IPS-18c (cell line): ENCODE results near the gene SEC14L5.

Source experiments
- H3K4me3 ChIP-seq: 2 replicates; pipeline ENCODE4 v1.7.0; 2013; ENCODE audit warnings: low read depth, mild to moderate bottlenecking, low read length, moderate library complexity; ENCODE audit not compliant: insufficient read depth
- H3K9me3 ChIP-seq: one replicate; pipeline ENCODE4 v1.6.1; 2013; ENCODE audit warnings: mild to moderate bottlenecking, low read length, moderate library complexity; ENCODE audit not compliant: control insufficient read depth, insufficient read depth

SEC14L5 gene

GRCh38 chr16:5015887-5016286 lies 57.8 kb downstream of the SEC14L5 start:
- Histone ChIP-seq H3K9me3 (no peaks in the 10 kb centered on the region), H3K4me3 (no peak overlapping the region)

- Histone ChIP-seq H3K4me3 (no peak overlapping the region), H3K9me3 (no peaks in the 10 kb centered on the region)
These were observed 59.0 kb downstream of the SEC14L5 start for GRCh38 chr16:5016967-5017677.

- H3K4me3 ChIP-seq, result no peak overlapping the region
- no peaks in the 10 kb centered on the region for H3K9me3 ChIP-seq
These were observed 59.5 kb downstream of the SEC14L5 start for GRCh38 chr16:5017678-5017969.

DNA sequence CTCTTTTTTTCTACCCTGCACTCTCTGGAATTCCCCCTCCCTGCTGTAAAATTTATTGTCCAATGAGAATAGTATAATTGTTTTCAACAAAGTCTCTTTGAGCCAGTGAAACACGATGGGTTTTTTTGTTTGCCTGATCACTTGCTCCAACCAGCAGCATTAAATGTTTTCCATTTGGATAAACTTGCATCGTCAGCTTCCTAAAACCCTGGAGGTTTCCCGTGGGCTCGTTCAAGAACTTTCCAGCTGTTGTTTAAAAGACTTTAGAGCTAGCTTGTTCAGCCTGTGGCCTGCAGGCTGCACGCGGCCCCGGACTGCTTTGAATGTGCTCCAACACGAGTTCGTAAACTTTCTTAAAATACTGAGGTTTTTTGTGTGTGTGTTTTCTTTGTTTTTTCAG lies 60.7 kb downstream of the SEC14L5 start:
- no peak overlapping the region for H3K4me3 ChIP-seq
- no peaks in the 10 kb centered on the region for H3K9me3 ChIP-seq

- Histone ChIP-seq H3K4me3 (no peak overlapping the region), H3K9me3 (no peaks in the 10 kb centered on the region)
These were observed 61.6 kb downstream of the SEC14L5 start for GRCh38 chr16:5019775-5020174.

- H3K4me3 ChIP-seq, result no peak overlapping the region
- H3K9me3 ChIP-seq, result no peaks in the 10 kb centered on the region
These were observed 62.4 kb downstream of the SEC14L5 start for GRCh38 chr16:5020551-5020950.

DNA sequence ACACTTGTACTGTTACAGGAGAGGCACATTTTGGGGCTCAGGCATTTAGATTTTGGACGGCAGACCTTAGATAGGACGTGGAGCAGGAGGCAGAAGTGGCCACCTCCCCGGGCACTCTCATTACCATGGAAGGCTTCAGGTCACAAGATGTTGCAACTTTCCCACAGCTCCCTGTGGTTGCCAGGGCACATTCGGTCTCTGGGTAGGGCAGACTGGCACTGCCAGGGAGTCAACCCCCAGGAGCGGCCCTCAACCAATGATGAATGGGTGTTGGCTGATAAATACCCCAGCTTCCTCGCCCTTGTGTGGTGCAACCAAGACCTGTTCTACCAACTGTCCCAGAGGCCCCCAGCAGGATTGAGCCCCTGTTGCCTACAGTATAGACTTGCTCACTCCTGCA lies 64.4 kb downstream of the SEC14L5 start:
- H3K9me3 ChIP-seq, result no peaks in the 10 kb centered on the region

DNA sequence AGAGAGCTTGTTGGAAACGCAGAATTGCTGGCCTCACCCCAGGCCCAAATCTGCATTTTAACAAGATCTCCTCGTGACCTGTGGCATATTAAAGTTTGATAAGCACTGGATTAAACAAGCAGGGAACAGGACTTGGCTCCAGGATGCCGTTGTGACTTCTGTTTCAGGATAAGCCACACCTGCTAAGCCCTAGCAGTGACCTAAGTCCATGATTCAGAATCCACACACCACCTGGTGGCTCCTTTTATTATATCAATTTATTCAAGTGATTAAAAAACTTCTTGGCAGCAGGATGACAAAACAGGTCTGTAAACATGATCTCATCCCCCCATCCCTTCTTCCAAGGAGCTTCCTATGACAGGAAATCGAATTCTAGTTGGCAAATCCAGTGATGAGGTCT lies 66.5 kb downstream of the SEC14L5 start:
- Histone ChIP-seq H3K9me3 (no peaks in the 10 kb centered on the region), H3K4me3 (no peak overlapping the region)

More for the DNA sequence above, 64.4 kb downstream of the SEC14L5 start:
- no peak overlapping the region for H3K4me3 ChIP-seq

- no peaks in the 10 kb centered on the region for H3K9me3 ChIP-seq
These were observed 67.1 kb downstream of the SEC14L5 start for GRCh38 chr16:5025171-5025632.

GRCh38 chr16:5026664-5027063 lies 68.5 kb downstream of the SEC14L5 start:
- Histone ChIP-seq H3K4me3 (no peak overlapping the region), H3K9me3 (no peaks in the 10 kb centered on the region)

More at GRCh38 chr16:5025171-5025632, 67.1 kb downstream of the SEC14L5 start:
- no peak overlapping the region for H3K4me3 ChIP-seq

GRCh38 chr16:5027086-5027485 lies 69.0 kb downstream of the SEC14L5 start:
- Histone ChIP-seq H3K4me3 (no peak overlapping the region), H3K9me3 (no peaks in the 10 kb centered on the region)

- Histone ChIP-seq H3K9me3 (no peaks in the 10 kb centered on the region), H3K4me3 (no peak overlapping the region)
These were observed 69.6 kb downstream of the SEC14L5 start for GRCh38 chr16:5027575-5028235.

- Histone ChIP-seq H3K4me3 (no peak overlapping the region), H3K9me3 (no peaks in the 10 kb centered on the region)
These were observed 70.9 kb downstream of the SEC14L5 start for GRCh38 chr16:5028950-5029475.

- Histone ChIP-seq H3K4me3 (no peak overlapping the region), H3K9me3 (no peaks in the 10 kb centered on the region)
These were observed 72.2 kb downstream of the SEC14L5 start for GRCh38 chr16:5030251-5030870.

DNA sequence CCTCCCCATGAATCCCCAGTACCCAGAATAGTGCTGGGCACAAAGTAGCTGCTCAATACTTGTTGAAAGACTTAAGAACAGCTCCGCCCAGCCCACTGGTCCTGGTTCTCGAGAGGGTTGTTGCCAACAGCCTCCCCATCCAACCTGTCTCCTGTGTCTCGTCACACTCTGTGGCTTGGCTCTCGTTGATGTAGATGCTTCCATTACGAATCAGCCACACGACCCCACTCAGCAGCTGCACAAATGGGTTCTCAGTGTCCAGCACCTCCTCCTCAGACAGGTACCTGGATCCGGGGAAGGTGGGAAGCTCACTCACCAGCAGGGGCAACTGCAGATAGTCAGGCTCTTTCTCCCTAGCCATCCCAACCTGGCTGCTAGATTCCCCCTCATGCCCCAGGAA lies 73.5 kb downstream of the SEC14L5 start:
- Histone ChIP-seq H3K4me3 (no peak overlapping the region), H3K9me3 (no peaks in the 10 kb centered on the region)

GRCh38 chr16:5032748-5033167 lies 74.6 kb downstream of the SEC14L5 start:
- H3K4me3 ChIP-seq, result peak overlapping the region; percentile 92
- no peaks in the 10 kb centered on the region for H3K9me3 ChIP-seq

- H3K9me3 ChIP-seq, result no peaks in the 10 kb centered on the region
- H3K4me3 ChIP-seq, result peak within 1 kb of the TSS; percentile 92
These were observed 75.4 kb downstream of the SEC14L5 start, which contains the start of gene NAGPA for GRCh38 chr16:5033256-5034166. Gene NAGPA (minus strand): TSS chr16:5033935. CDS start chr16:5033914, 21 bp downstream.
